Lung (tissue), 12 donors: Measurements from ENCODE around the gene SDC4. TPM values are rescaled to one million over a fixed set of nuclear protein-coding genes. Genes with fewer than 3 reads are reported as not detected.

Experiments used
- ATAC-seq: fragments of 200-7000 bp; cut with Tn5 transposase; one replicate; pipeline ENCODE4 v1.9.1; 2020; ENCODE audit warnings: moderate number of reproducible peaks; ENCODE audit not compliant: insufficient read depth, low FRiP score
- DNase-seq, 3 donors: peaks; one replicate each; pipeline ENCODE4 v3.0.0-alpha.2; 2013 to 2017
- H3K27ac ChIP-seq, 2 donors: one replicate each; pipeline ENCODE4 v1.5.1; 2013; ENCODE audit warnings: mild to moderate bottlenecking in 2 of 2, moderate library complexity in 2 of 2, control low read depth in 1 of 2, inconsistent platforms in 1 of 2, low read depth in 1 of 2, low read length in 1 of 2
- H3K27me3 ChIP-seq, 3 donors: one replicate each; pipeline ENCODE4 v1.5.1; 2013; ENCODE audit warnings: low read length in 2 of 3; ENCODE audit not compliant: control insufficient read depth in 3 of 3, insufficient read depth in 3 of 3
- H3K36me3 ChIP-seq, 4 donors: one replicate each; pipeline ENCODE4 v1.5.1; 2013; ENCODE audit warnings: low read length in 4 of 4, mild to moderate bottlenecking in 1 of 4, moderate library complexity in 1 of 4; ENCODE audit not compliant: control insufficient read depth in 4 of 4, insufficient read depth in 4 of 4
- H3K4me1 ChIP-seq, 5 donors: one replicate each; pipeline ENCODE4 v1.5.1; 2013; ENCODE audit warnings: low read length in 5 of 5, mild to moderate bottlenecking in 2 of 5, moderate library complexity in 1 of 5; ENCODE audit not compliant: control insufficient read depth in 5 of 5, insufficient read depth in 5 of 5
- H3K4me3 ChIP-seq: one replicate; pipeline ENCODE4 v1.5.1; 2013; ENCODE audit warnings: mild to moderate bottlenecking, control low read depth, moderate library complexity
- H3K9ac ChIP-seq, 2 donors: one replicate each; pipeline ENCODE4 v1.5.1; 2013; ENCODE audit warnings: low read length in 2 of 2, control low read depth in 1 of 2; ENCODE audit not compliant: insufficient read depth in 1 of 2
- H3K9me3 ChIP-seq, 4 donors: one replicate each; pipeline ENCODE4 v1.5.1; 2013; ENCODE audit warnings: low read length in 3 of 4, mild to moderate bottlenecking in 1 of 4, moderate library complexity in 1 of 4; ENCODE audit not compliant: control insufficient read depth in 4 of 4, insufficient read depth in 3 of 4
- WGBS, 2 donors: extraction: QIAGEN DNeasy Blood & Tissue Kit; methylation state at CpG; one replicate each; pipeline ENCODE4 v1.1.7; 2013; 5-methylcytosine and 5-hydroxymethylcytosine counted together
- polyA plus RNA-seq, 2 donors: library from polyadenylated mRNA; stranded (reverse); fragments of 200-250 nt; gene quantifications; one replicate each; pipeline ENCODE4 v1.2.1, GENCODE V29; 2013
- total RNA-seq, 2 donors: library from RNA; depleted of rRNA in 1 of 2; stranded (reverse); fragments of >200 nt in 1 of 2; gene quantifications; one replicate each; pipeline ENCODE4 v1.2.1, GENCODE V29; 2014 to 2021
- TF ChIP-seq, protein P1 (sequence below): IDR thresholded peaks from 2 replicates; pipeline ENCODE4 v1.5.1; 2012; ENCODE audit warnings: mild to moderate bottlenecking; ENCODE audit errors: control extremely low read depth, extremely low read depth
- donor health status: control.
- donor health status: control.
- donor health status: Bipolar disorder and iron deficiency.
- donor health status: healthy.
- donor health status: DM: yes; HTN: yes; CAD: no.

Gene SDC4
- total and polyA plus RNA-seq, 4 donors: 239 to 313 (median 254) TPM

GRCh38 chr20:45313065-45313695 is 35.0 kb downstream of the SDC4 start:
- H3K4me1 ChIP-seq: peaks cover 0 to 2% (median 0%) of the 10 kb centered on the region in 5 donors
- H3K9ac ChIP-seq: no peak overlapping the region
- no peaks in the 10 kb centered on the region for H3K36me3 ChIP-seq
- WGBS, 2 donors: 93 to 94% methylated on average over 8 of the region's 8 CpGs
- TF ChIP-seq, protein P1, sequence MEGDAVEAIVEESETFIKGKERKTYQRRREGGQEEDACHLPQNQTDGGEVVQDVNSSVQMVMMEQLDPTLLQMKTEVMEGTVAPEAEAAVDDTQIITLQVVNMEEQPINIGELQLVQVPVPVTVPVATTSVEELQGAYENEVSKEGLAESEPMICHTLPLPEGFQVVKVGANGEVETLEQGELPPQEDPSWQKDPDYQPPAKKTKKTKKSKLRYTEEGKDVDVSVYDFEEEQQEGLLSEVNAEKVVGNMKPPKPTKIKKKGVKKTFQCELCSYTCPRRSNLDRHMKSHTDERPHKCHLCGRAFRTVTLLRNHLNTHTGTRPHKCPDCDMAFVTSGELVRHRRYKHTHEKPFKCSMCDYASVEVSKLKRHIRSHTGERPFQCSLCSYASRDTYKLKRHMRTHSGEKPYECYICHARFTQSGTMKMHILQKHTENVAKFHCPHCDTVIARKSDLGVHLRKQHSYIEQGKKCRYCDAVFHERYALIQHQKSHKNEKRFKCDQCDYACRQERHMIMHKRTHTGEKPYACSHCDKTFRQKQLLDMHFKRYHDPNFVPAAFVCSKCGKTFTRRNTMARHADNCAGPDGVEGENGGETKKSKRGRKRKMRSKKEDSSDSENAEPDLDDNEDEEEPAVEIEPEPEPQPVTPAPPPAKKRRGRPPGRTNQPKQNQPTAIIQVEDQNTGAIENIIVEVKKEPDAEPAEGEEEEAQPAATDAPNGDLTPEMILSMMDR: no peak
- ATAC-seq: no peak
- no peak overlapping the region for H3K4me3 ChIP-seq
- H3K9me3 ChIP-seq: no peaks in the 10 kb centered on the region
- H3K27ac ChIP-seq: no peak overlapping the region
- H3K27me3 ChIP-seq: peaks cover 0 to 43% (median 25%) of the 10 kb centered on the region in 3 donors
- no peak for DNase-seq

DNA sequence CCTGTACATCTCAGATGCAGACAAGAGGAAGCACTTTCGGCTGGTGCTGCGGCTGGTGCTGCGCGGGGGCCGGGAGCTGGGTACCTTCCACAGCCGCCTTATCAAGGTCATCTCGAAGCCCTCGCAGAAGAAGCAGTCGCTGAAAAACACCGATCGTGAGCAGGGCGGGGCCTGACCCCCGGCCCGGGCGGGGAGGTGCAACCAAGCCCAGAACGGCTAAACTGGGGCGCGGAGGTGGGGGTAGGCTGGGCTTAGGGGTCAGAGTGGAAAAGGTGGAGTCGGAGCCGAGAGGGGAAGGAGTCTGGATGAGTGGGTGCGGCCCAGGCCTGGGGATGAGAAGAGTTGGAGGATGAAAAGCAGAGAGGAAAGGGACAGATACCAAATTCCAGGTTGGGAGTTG is 36.0 kb downstream of the SDC4 start:
- 53 to 54% methylated on average over 21 of the region's 21 CpGs for WGBS, 2 donors
- H3K27me3 ChIP-seq: peaks cover 0 to 38% (median 24%) of the 10 kb centered on the region in 3 donors
- no peak overlapping the region for H3K4me3 ChIP-seq
- peaks cover 0 to 5% (median 0%) of the 10 kb centered on the region in 5 donors for H3K4me1 ChIP-seq
- TF ChIP-seq, protein P1: no peak
- H3K9ac ChIP-seq: no peak overlapping the region
- ATAC-seq (no peak), DNase-seq (no peak)
- no peaks in the 10 kb centered on the region for H3K36me3 ChIP-seq
- no peak overlapping the region for H3K27ac ChIP-seq
- no peaks in the 10 kb centered on the region for H3K9me3 ChIP-seq

GRCh38 chr20:45311589-45312211 is 36.5 kb downstream of the SDC4 start:
- ATAC-seq: no peak
- Histone ChIP-seq H3K27me3 (peaks cover 0 to 37% (median 20%) of the 10 kb centered on the region in 3 donors), H3K27ac (no peak overlapping the region), H3K36me3 (no peaks in the 10 kb centered on the region), H3K9me3 (no peaks in the 10 kb centered on the region), H3K4me3 (no peak overlapping the region), H3K9ac (no peak overlapping the region), H3K4me1 (peaks cover 0 to 5% (median 0%) of the 10 kb centered on the region in 5 donors)
- TF ChIP-seq, protein P1: peak; percentile 52
- peak; percentile 24 to 55 (median 46) for DNase-seq
- WGBS, 2 donors: 21 to 22% methylated on average over 45 of the region's 45 CpGs
